Ishikawa (cell line): Measurements from ENCODE around the gene KRTAP10-3.
A peak's percentile ranks its signal among the peaks of the same experiment; 100 is the strongest.

ENCODE experiments used
- CEBPB ChIP-seq: IDR thresholded peaks from 2 replicates; pipeline ENCODE4 v1.6.1; 2012
- CREB1 ChIP-seq: IDR thresholded peaks from 2 replicates; pipeline ENCODE4 v1.6.1; 2012; ENCODE audit warnings: low read depth
- EGR1 ChIP-seq: IDR thresholded peaks from 2 replicates; pipeline ENCODE4 v1.6.1; 2012
- EP300 ChIP-seq: IDR thresholded peaks from 2 replicates; pipeline ENCODE4 v1.6.1; 2012; ENCODE audit warnings: borderline replicate concordance
- FOXM1 ChIP-seq: IDR thresholded peaks from 2 replicates; pipeline ENCODE4 v1.6.1; 2012; ENCODE audit warnings: low read depth, borderline replicate concordance
- NFIC ChIP-seq: IDR thresholded peaks from 2 replicates; pipeline ENCODE4 v1.6.1; 2012
- RAD21 ChIP-seq: IDR thresholded peaks from 2 replicates; pipeline ENCODE4 v1.6.1; 2012; ENCODE audit warnings: low read depth
- TAF1 ChIP-seq: IDR thresholded peaks from 2 replicates; pipeline ENCODE4 v1.6.1; 2012; ENCODE audit warnings: low read depth, mild to moderate bottlenecking
- TCF12 ChIP-seq: IDR thresholded peaks from 2 replicates; pipeline ENCODE4 v1.6.1; 2012; ENCODE audit warnings: low read depth
- TEAD4 ChIP-seq: IDR thresholded peaks from 2 replicates; pipeline ENCODE4 v1.6.1; 2012
- YY1 ChIP-seq: IDR thresholded peaks from 2 replicates; pipeline ENCODE4 v1.6.1; 2012; ENCODE audit warnings: low read depth
- ZBTB7A ChIP-seq: IDR thresholded peaks from 2 replicates; pipeline ENCODE4 v1.6.1; 2012; ENCODE audit warnings: low read depth
- TF ChIP-seq, protein P1 (sequence below): IDR thresholded peaks from 2 replicates; pipeline ENCODE4 v1.6.1; 2012
- TF ChIP-seq, protein P2 (sequence below): IDR thresholded peaks from 2 replicates; pipeline ENCODE4 v1.6.1; 2012; ENCODE audit warnings: low read depth, mild to moderate bottlenecking
- TF ChIP-seq, protein P3 (sequence below): IDR thresholded peaks from 2 replicates; pipeline ENCODE4 v1.6.1; 2012

The KRTAP10-3 gene

DNA sequence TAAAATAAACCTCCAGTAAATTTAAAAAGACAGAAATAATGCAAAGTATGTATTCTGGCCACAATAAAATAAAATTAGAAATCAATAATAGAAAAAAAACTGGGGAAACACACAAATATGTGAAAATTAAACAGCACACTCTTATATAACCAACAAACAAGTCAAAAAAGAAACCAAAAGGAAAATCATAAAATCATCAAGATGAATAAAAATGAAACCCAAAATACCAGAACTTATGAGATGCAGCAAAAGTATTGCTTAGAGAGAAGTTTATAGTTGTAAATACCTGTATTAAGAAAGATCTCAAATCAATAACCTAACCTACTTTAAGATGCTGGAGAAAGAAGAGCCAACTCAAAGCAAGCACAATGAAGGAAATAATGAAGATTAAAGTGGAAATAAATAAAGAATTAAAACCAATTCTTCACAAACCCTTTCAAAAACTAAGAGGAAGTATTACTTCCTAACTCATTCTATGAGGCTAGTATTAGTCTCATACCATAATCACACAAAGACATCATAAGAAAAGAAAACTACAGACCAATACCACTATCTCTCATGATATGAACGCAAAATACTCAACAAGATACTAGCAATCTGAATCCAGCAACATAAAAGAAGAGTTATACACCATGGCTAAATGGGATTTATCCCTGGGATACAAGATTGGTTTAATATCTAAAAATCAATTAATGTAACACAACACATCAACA, 6.4 kb upstream of the KRTAP10-3 start:
- TF ChIP-seq EP300, result no peak
- TF ChIP-seq, protein P1, sequence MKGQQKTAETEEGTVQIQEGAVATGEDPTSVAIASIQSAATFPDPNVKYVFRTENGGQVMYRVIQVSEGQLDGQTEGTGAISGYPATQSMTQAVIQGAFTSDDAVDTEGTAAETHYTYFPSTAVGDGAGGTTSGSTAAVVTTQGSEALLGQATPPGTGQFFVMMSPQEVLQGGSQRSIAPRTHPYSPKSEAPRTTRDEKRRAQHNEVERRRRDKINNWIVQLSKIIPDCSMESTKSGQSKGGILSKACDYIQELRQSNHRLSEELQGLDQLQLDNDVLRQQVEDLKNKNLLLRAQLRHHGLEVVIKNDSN, result no peak
- TF ChIP-seq NFIC, result no peak
- no peak for TF ChIP-seq FOXM1
- no peak for TF ChIP-seq EGR1
- no peak for TF ChIP-seq CREB1
- TF ChIP-seq YY1, result no peak
- no peak for TF ChIP-seq TEAD4
- TF ChIP-seq RAD21, result no peak
- TF ChIP-seq TAF1, result no peak
- TF ChIP-seq, protein P2, sequence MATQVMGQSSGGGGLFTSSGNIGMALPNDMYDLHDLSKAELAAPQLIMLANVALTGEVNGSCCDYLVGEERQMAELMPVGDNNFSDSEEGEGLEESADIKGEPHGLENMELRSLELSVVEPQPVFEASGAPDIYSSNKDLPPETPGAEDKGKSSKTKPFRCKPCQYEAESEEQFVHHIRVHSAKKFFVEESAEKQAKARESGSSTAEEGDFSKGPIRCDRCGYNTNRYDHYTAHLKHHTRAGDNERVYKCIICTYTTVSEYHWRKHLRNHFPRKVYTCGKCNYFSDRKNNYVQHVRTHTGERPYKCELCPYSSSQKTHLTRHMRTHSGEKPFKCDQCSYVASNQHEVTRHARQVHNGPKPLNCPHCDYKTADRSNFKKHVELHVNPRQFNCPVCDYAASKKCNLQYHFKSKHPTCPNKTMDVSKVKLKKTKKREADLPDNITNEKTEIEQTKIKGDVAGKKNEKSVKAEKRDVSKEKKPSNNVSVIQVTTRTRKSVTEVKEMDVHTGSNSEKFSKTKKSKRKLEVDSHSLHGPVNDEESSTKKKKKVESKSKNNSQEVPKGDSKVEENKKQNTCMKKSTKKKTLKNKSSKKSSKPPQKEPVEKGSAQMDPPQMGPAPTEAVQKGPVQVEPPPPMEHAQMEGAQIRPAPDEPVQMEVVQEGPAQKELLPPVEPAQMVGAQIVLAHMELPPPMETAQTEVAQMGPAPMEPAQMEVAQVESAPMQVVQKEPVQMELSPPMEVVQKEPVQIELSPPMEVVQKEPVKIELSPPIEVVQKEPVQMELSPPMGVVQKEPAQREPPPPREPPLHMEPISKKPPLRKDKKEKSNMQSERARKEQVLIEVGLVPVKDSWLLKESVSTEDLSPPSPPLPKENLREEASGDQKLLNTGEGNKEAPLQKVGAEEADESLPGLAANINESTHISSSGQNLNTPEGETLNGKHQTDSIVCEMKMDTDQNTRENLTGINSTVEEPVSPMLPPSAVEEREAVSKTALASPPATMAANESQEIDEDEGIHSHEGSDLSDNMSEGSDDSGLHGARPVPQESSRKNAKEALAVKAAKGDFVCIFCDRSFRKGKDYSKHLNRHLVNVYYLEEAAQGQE, result no peak
- TF ChIP-seq CEBPB, result no peak
- no peak for TF ChIP-seq TCF12
- TF ChIP-seq, protein P3, sequence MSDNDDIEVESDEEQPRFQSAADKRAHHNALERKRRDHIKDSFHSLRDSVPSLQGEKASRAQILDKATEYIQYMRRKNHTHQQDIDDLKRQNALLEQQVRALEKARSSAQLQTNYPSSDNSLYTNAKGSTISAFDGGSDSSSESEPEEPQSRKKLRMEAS, result no peak
- no peak for TF ChIP-seq ZBTB7A

DNA sequence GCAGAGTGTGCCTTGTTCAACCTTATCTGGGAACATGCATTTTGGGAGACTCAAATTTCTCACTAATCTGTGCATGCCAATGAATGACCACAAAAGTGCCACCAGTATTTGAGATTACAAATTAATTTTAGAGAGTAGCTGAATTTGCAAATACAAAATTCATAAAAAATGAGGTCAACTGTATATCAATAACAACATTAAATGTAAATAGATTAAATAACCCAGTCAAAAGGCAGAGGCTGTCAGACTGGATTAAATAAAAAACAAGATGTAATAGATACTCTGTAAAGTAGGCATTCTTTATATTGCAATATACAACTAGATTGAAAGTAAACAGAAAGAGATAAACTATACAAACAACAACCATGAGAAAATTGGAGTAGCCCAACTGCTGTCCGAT, 5.5 kb upstream of the KRTAP10-3 start:
- TF ChIP-seq, protein P3, result no peak
- TF ChIP-seq ZBTB7A, result no peak
- no peak for TF ChIP-seq NFIC
- no peak for TF ChIP-seq TCF12
- TF ChIP-seq CEBPB, result no peak
- TF ChIP-seq, protein P2, result no peak
- TF ChIP-seq, protein P1, result no peak
- TF ChIP-seq YY1, result no peak
- no peak for TF ChIP-seq TEAD4
- TF ChIP-seq EP300, result no peak
- no peak for TF ChIP-seq EGR1
- TF ChIP-seq RAD21, result no peak
- no peak for TF ChIP-seq CREB1

DNA sequence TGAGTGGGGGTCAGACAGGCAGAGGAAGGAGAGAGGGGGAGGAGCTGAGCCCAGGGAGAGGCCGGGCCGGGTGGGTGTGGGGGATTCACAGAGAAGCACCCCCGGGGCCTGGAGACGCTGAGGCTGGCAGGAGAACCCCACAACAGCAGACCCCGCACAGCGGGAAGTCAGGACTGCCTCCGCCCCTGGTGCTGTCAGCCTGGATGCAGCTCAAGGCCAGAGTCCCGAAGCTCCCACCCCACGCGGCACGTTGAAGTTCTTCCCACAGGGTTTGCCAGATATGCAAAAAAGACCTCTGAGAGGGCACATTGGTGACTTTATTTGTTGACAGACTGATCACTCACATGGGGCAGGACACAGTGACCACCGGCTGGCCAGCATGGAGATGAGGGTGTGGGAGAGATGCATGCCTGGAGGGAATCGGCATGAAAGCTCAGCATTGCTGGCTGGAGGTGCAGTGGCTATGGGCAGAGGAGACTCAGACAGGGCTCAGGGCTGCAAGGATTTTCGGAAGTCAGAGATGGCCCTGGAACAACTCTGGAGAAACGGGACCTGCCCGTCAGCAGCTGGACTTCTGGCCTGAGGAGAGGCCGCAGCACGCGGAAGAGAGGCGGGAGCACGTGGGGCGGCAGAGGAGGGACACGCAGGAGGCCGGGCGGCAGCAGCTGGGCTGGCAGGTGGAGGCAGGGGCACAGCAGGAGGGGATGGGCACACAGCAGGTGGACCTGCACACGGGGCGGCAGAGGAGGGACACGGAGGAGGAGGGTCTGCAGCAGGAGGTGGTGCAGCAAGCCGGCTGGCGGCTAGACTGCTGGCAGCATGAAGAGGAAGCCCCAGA, 885 bp downstream of the KRTAP10-3 start:
- no peak for TF ChIP-seq CEBPB
- TF ChIP-seq, protein P3, result peak; percentile 77

DNA sequence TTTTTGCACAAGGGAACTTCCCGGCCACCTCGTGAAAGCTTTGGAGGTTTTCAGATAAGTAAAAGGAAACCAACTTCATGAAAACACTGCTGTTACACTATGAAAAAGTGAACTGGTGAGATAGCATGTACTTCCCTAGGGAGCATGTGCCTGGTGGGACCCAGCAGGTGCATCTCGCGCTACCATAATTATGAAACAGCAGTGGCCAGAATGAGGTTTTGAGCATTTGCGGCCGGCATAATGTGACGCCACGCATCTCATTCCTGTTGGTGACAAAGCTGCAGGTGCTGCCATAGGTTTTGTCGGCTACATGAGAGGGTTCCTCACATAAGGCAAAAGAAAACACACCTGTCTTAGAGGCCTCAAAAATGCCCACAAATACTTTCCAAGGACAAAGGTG, 1.7 kb downstream of the KRTAP10-3 start:
- no peak for TF ChIP-seq TAF1
- TF ChIP-seq CEBPB, result no peak
- no peak for TF ChIP-seq FOXM1
- TF ChIP-seq, protein P3, result no peak
- TF ChIP-seq TEAD4, result no peak
- TF ChIP-seq YY1, result no peak
- no peak for TF ChIP-seq EGR1
- TF ChIP-seq RAD21, result no peak
- TF ChIP-seq ZBTB7A, result no peak
- TF ChIP-seq, protein P2, result no peak
- no peak for TF ChIP-seq TCF12
- TF ChIP-seq EP300, result no peak
- TF ChIP-seq, protein P1, result no peak
- no peak for TF ChIP-seq CREB1
- TF ChIP-seq NFIC, result no peak
